ENCODE data around the gene SNAP91.

DNA sequence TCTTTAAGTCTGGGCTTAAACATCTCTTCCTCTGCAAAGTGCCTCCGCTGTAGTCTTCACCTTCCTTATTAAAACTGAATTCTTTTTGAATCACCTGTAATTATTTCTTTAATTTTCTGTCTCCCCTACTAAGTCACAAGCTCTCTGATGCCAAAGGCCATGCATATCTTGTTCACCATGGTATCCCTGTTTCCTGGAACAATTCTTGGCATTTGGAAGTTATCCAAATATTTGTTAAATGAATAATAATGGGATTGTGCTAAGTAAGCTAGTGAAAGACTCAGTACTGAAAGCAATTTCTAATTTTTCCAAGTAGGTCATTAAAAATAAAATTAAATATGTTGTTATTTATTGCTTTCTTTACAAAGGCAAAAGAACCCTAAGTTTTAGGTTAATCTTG, 12.2 kb downstream of the SNAP91 start:
- TF ChIP-seq, protein P1, sequence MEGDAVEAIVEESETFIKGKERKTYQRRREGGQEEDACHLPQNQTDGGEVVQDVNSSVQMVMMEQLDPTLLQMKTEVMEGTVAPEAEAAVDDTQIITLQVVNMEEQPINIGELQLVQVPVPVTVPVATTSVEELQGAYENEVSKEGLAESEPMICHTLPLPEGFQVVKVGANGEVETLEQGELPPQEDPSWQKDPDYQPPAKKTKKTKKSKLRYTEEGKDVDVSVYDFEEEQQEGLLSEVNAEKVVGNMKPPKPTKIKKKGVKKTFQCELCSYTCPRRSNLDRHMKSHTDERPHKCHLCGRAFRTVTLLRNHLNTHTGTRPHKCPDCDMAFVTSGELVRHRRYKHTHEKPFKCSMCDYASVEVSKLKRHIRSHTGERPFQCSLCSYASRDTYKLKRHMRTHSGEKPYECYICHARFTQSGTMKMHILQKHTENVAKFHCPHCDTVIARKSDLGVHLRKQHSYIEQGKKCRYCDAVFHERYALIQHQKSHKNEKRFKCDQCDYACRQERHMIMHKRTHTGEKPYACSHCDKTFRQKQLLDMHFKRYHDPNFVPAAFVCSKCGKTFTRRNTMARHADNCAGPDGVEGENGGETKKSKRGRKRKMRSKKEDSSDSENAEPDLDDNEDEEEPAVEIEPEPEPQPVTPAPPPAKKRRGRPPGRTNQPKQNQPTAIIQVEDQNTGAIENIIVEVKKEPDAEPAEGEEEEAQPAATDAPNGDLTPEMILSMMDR (IDR thresholded peaks at IDR 0.05; ENCODE audit: borderline replicate concordance, extremely low read depth, low read length, poor library complexity, severe bottlenecking) = no peak
- no peak for TF ChIP-seq EZH2 (IDR thresholded peaks at IDR 0.05; ENCODE audit: borderline replicate concordance, low read depth, low read length, severe bottlenecking)
